NT2/D1 (cell line): ENCODE results near the gene ZBTB44.

Source experiments
- SUZ12 ChIP-seq: IDR thresholded peaks from 2 replicates; pipeline ENCODE4 v1.6.1; 2011; ENCODE audit not compliant: insufficient read length, insufficient read depth; ENCODE audit errors: extremely low read depth
- ZNF274 ChIP-seq: IDR thresholded peaks from 2 replicates; pipeline ENCODE4 v1.6.1; 2011; ENCODE audit warnings: mild to moderate bottlenecking, low read depth, low read length

GRCh38 chr11:130246738-130247137 lies 68.0 kb downstream of the ZBTB44 start:
- TF ChIP-seq SUZ12 (no peak), ZNF274 (no peak)
